Measurements from ENCODE around the gene GALNT18. TPM values are rescaled to one million over a fixed set of nuclear protein-coding genes. Genes with fewer than 3 reads are reported as not detected.

GALNT18 gene
- total and polyA plus RNA-seq, 4 donors = 2.1 to 11.0 (median 3.8) TPM

DNA sequence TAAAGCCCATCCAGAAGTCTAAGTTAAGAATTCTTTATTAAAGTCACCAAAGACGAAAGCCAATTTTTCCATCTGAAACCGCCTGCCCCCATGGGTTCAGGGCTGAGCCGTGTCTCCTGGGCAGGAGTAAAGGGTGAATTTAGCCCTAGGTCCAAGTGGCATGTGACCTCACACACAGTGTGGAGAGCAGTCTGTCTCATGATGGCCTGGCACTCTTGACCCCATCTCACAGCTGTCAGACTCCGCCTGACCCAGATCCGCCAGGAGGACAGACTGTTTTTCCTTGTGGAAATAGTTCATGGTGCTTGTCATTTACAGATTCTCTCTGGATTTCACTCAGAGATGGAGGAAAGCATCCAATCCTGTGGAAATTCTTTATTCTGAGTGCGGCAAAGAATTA is 109.7 kb downstream of the GALNT18 start:
- 97% methylated on average over 6 of the region's 6 CpGs for WGBS
- Histone ChIP-seq H3K36me3 (ENCODE audit: control insufficient read depth in 4 of 4, insufficient read depth in 3 of 4, low read depth in 1 of 4, low read length in 3 of 4) (no peaks in the 10 kb centered on the region), H3K9ac (ENCODE audit: low read depth in 1 of 2, low read length in 2 of 2) (no peak overlapping the region), H3K27ac (ENCODE audit: low read depth in 1 of 2, low read length in 2 of 2) (no peak overlapping the region), H3K4me3 (ENCODE audit: low read depth in 1 of 3, low read length in 3 of 3) (no peak overlapping the region), H3K9me3 (ENCODE audit: control insufficient read depth in 4 of 4, low read length in 3 of 4) (no peaks in the 10 kb centered on the region), H3K4me1 (ENCODE audit: control insufficient read depth in 4 of 4, insufficient read depth in 4 of 4, low read length in 3 of 4) (no peaks in the 10 kb centered on the region), H3K27me3 (ENCODE audit: control insufficient read depth in 4 of 4, insufficient read depth in 4 of 4, low read length in 3 of 4) (no peaks in the 10 kb centered on the region)
- no peak for DNase-seq (ENCODE audit: low spot score)
- TF ChIP-seq, protein P1, sequence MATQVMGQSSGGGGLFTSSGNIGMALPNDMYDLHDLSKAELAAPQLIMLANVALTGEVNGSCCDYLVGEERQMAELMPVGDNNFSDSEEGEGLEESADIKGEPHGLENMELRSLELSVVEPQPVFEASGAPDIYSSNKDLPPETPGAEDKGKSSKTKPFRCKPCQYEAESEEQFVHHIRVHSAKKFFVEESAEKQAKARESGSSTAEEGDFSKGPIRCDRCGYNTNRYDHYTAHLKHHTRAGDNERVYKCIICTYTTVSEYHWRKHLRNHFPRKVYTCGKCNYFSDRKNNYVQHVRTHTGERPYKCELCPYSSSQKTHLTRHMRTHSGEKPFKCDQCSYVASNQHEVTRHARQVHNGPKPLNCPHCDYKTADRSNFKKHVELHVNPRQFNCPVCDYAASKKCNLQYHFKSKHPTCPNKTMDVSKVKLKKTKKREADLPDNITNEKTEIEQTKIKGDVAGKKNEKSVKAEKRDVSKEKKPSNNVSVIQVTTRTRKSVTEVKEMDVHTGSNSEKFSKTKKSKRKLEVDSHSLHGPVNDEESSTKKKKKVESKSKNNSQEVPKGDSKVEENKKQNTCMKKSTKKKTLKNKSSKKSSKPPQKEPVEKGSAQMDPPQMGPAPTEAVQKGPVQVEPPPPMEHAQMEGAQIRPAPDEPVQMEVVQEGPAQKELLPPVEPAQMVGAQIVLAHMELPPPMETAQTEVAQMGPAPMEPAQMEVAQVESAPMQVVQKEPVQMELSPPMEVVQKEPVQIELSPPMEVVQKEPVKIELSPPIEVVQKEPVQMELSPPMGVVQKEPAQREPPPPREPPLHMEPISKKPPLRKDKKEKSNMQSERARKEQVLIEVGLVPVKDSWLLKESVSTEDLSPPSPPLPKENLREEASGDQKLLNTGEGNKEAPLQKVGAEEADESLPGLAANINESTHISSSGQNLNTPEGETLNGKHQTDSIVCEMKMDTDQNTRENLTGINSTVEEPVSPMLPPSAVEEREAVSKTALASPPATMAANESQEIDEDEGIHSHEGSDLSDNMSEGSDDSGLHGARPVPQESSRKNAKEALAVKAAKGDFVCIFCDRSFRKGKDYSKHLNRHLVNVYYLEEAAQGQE (IDR thresholded peaks at IDR 0.05) = no peak
- TF ChIP-seq, protein P2, sequence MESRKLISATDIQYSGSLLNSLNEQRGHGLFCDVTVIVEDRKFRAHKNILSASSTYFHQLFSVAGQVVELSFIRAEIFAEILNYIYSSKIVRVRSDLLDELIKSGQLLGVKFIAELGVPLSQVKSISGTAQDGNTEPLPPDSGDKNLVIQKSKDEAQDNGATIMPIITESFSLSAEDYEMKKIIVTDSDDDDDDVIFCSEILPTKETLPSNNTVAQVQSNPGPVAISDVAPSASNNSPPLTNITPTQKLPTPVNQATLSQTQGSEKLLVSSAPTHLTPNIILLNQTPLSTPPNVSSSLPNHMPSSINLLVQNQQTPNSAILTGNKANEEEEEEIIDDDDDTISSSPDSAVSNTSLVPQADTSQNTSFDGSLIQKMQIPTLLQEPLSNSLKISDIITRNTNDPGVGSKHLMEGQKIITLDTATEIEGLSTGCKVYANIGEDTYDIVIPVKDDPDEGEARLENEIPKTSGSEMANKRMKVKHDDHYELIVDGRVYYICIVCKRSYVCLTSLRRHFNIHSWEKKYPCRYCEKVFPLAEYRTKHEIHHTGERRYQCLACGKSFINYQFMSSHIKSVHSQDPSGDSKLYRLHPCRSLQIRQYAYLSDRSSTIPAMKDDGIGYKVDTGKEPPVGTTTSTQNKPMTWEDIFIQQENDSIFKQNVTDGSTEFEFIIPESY (IDR thresholded peaks at IDR 0.05) = no peak
- no peak for TF ChIP-seq SP1 (IDR thresholded peaks at IDR 0.05)
- no peak for TF ChIP-seq GABPA (IDR thresholded peaks at IDR 0.05 in 1 of 2, conservative IDR thresholded peaks at IDR 0.05 in 1 of 2)

DNA sequence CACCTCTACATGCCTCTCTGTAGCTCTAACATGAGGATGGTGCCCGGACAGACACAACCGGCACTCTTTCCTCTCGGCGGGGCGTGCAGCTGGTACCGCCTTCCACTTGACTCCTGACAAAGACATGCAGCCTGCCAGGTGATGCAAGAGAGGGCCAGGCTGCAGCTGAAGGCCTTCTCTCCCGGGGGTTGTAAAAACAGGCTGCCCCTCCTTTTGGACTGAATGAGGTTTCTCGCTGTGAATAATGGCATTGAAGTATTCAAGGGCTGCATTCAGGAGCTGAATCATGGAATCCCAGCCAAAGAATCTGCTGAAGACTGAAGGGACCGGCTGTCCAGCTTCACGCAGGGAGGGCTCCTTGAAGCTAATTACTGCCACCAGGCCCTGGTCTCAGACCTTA is 110.9 kb downstream of the GALNT18 start:
- DNase-seq (ENCODE audit: low spot score) = no peak
- no peak overlapping the region for H3K27ac ChIP-seq (ENCODE audit: low read depth in 1 of 2, low read length in 2 of 2)
- 87% methylated on average over 10 of the region's 10 CpGs for WGBS

DNA sequence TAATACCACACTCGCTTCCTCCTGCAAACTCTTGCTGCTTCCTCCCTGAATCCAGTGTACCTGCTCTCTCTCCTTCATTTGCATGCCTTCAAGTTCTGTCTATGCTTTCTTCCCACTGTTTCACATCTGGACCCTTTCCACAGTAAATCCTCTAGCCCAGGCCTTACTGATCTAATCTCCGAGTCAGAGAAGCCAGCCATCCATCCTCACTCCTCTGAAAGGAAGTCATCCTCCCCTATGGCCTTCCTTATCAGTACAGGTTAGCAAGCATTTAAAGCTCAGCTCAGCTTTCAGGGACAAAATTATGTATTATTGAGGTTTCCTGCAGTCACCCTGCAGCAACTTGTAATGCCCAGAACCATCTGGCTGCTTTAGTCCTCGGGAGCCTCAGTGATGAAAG is 116.1 kb downstream of the GALNT18 start:
- H3K4me3 ChIP-seq (ENCODE audit: low read depth in 1 of 3, low read length in 3 of 3) = no peak overlapping the region
- no peaks in the 10 kb centered on the region for H3K27me3 ChIP-seq (ENCODE audit: control insufficient read depth in 4 of 4, insufficient read depth in 4 of 4, low read length in 3 of 4)
- H3K36me3 ChIP-seq (ENCODE audit: control insufficient read depth in 4 of 4, insufficient read depth in 3 of 4, low read depth in 1 of 4, low read length in 3 of 4) = no peaks in the 10 kb centered on the region
- H3K27ac ChIP-seq (ENCODE audit: low read depth in 1 of 2, low read length in 2 of 2) = no peak overlapping the region
- H3K9ac ChIP-seq (ENCODE audit: low read depth in 1 of 2, low read length in 2 of 2) = no peak overlapping the region
- H3K9me3 ChIP-seq (ENCODE audit: control insufficient read depth in 4 of 4, low read length in 3 of 4) = no peaks in the 10 kb centered on the region
- WGBS = 69% methylated on average over 3 of the region's 3 CpGs
- peaks cover 0 to 24% (median 21%) of the 10 kb centered on the region in 4 donors for H3K4me1 ChIP-seq (ENCODE audit: control insufficient read depth in 4 of 4, insufficient read depth in 4 of 4, low read length in 3 of 4)
- no peak for DNase-seq (ENCODE audit: low spot score)
- TF ChIP-seq SP1 (IDR thresholded peaks at IDR 0.05) = no peak
- TF ChIP-seq JUND (IDR thresholded peaks at IDR 0.05) = no peak
- TF ChIP-seq, protein P2 (IDR thresholded peaks at IDR 0.05) = no peak
- no peak for TF ChIP-seq GABPA (IDR thresholded peaks at IDR 0.05 in 1 of 2, conservative IDR thresholded peaks at IDR 0.05 in 1 of 2)
- TF ChIP-seq, protein P3, sequence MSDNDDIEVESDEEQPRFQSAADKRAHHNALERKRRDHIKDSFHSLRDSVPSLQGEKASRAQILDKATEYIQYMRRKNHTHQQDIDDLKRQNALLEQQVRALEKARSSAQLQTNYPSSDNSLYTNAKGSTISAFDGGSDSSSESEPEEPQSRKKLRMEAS (IDR thresholded peaks at IDR 0.05) = no peak
- no peak for TF ChIP-seq TAF1 (conservative IDR thresholded peaks at IDR 0.05)
- TF ChIP-seq, protein P4, sequence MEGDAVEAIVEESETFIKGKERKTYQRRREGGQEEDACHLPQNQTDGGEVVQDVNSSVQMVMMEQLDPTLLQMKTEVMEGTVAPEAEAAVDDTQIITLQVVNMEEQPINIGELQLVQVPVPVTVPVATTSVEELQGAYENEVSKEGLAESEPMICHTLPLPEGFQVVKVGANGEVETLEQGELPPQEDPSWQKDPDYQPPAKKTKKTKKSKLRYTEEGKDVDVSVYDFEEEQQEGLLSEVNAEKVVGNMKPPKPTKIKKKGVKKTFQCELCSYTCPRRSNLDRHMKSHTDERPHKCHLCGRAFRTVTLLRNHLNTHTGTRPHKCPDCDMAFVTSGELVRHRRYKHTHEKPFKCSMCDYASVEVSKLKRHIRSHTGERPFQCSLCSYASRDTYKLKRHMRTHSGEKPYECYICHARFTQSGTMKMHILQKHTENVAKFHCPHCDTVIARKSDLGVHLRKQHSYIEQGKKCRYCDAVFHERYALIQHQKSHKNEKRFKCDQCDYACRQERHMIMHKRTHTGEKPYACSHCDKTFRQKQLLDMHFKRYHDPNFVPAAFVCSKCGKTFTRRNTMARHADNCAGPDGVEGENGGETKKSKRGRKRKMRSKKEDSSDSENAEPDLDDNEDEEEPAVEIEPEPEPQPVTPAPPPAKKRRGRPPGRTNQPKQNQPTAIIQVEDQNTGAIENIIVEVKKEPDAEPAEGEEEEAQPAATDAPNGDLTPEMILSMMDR (IDR thresholded peaks at IDR 0.05; ENCODE audit: low read depth, low read length, missing input control) = no peak
- no peak for TF ChIP-seq FOXA2 (IDR thresholded peaks at IDR 0.05)
- no peak for TF ChIP-seq YY1 (IDR thresholded peaks at IDR 0.05)
- TF ChIP-seq, protein P5, sequence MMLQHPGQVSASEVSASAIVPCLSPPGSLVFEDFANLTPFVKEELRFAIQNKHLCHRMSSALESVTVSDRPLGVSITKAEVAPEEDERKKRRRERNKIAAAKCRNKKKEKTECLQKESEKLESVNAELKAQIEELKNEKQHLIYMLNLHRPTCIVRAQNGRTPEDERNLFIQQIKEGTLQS (IDR thresholded peaks at IDR 0.05) = no peak
- no peak for TF ChIP-seq NR2F2 (IDR thresholded peaks at IDR 0.05)
- TF ChIP-seq HNF4G (IDR thresholded peaks at IDR 0.05) = no peak
- TF ChIP-seq RXRA (IDR thresholded peaks at IDR 0.05) = no peak
- TF ChIP-seq EGR1 (IDR thresholded peaks at IDR 0.05; ENCODE audit: low read depth in 2 of 2) = no peak
- no peak for TF ChIP-seq FOXA1 (IDR thresholded peaks at IDR 0.05)

More for the DNA sequence above, 110.9 kb downstream of the GALNT18 start:
- Histone ChIP-seq H3K36me3 (ENCODE audit: control insufficient read depth in 4 of 4, insufficient read depth in 3 of 4, low read depth in 1 of 4, low read length in 3 of 4) (no peaks in the 10 kb centered on the region), H3K4me3 (ENCODE audit: low read depth in 1 of 3, low read length in 3 of 3) (no peak overlapping the region), H3K9ac (ENCODE audit: low read depth in 1 of 2, low read length in 2 of 2) (no peak overlapping the region), H3K27me3 (ENCODE audit: control insufficient read depth in 4 of 4, insufficient read depth in 4 of 4, low read length in 3 of 4) (no peaks in the 10 kb centered on the region), H3K4me1 (ENCODE audit: control insufficient read depth in 4 of 4, insufficient read depth in 4 of 4, low read length in 3 of 4) (no peaks in the 10 kb centered on the region), H3K9me3 (ENCODE audit: control insufficient read depth in 4 of 4, low read length in 3 of 4) (no peaks in the 10 kb centered on the region)
- TF ChIP-seq NR2F2 (IDR thresholded peaks at IDR 0.05) (no peak), HNF4A (conservative IDR thresholded peaks at IDR 0.05) (no peak), JUND (IDR thresholded peaks at IDR 0.05) (no peak), RAD21 (IDR thresholded peaks at IDR 0.05) (no peak)

Measured in liver (tissue), 9 donors.